Liver (tissue), 9 donors: ENCODE measurements around the gene AAK1. TPM values are rescaled to one million over a fixed set of nuclear protein-coding genes. Genes with fewer than 3 reads are reported as not detected.

Experiments
- DNase-seq: peaks from one replicate; pipeline ENCODE4 v3.0.0-alpha.2; 2017; ENCODE audit warnings: low spot score
- H3K27ac ChIP-seq, 2 donors: one replicate each; pipeline ENCODE4 v1.7.0; 2013; ENCODE audit warnings: inconsistent platforms in 2 of 2, low read length in 2 of 2, control low read depth in 1 of 2, low read depth in 1 of 2, mild to moderate bottlenecking in 1 of 2
- H3K27me3 ChIP-seq, 4 donors: one replicate each; pipeline versions ENCODE4 v1.6.1 to v1.7.0; 2013; ENCODE audit warnings: low read length in 3 of 4, inconsistent platforms in 1 of 4, mild to moderate bottlenecking in 1 of 4, moderate library complexity in 1 of 4; ENCODE audit not compliant: control insufficient read depth in 4 of 4, insufficient read depth in 4 of 4
- H3K36me3 ChIP-seq, 4 donors: one replicate each; pipeline versions ENCODE4 v1.6.1 to v1.7.0; 2013; ENCODE audit warnings: low read length in 3 of 4, mild to moderate bottlenecking in 3 of 4, low read depth in 1 of 4, moderate library complexity in 1 of 4; ENCODE audit not compliant: control insufficient read depth in 4 of 4, insufficient read depth in 3 of 4
- H3K4me1 ChIP-seq, 4 donors: one replicate each; pipeline versions ENCODE4 v1.6.1 to v1.7.0; 2013; ENCODE audit warnings: low read length in 3 of 4, mild to moderate bottlenecking in 3 of 4, moderate library complexity in 1 of 4; ENCODE audit not compliant: control insufficient read depth in 4 of 4, insufficient read depth in 4 of 4
- H3K4me3 ChIP-seq, 3 donors: one replicate each; pipeline versions ENCODE4 v1.6.1 to v1.7.0; 2013; ENCODE audit warnings: low read length in 3 of 3, control low read depth in 1 of 3, low read depth in 1 of 3, mild to moderate bottlenecking in 1 of 3
- H3K9ac ChIP-seq, 2 donors: one replicate each; pipeline ENCODE4 v1.7.0; 2013; ENCODE audit warnings: low read length in 2 of 2, mild to moderate bottlenecking in 2 of 2, moderate library complexity in 2 of 2, control low read depth in 1 of 2, low read depth in 1 of 2
- H3K9me3 ChIP-seq, 4 donors: one replicate each; pipeline versions ENCODE4 v1.6.1 to v1.7.0; 2013; ENCODE audit warnings: low read length in 3 of 4; ENCODE audit not compliant: control insufficient read depth in 4 of 4
- CTCF ChIP-seq: fragments of 150-350 bp; IDR thresholded peaks from 2 replicates; pipeline ENCODE4 v1.5.1; 2017; ENCODE audit warnings: improper control_type of control experiment, low read depth, low read length; ENCODE audit not compliant: missing input control
- EGR1 ChIP-seq, 2 donors: IDR thresholded peaks; 2 replicates each; pipeline ENCODE4 v1.6.1; 2016 to 2018; ENCODE audit warnings: antibody characterized with exemption in 2 of 2, low read depth in 2 of 2
- FOXA1 ChIP-seq: IDR thresholded peaks from 2 replicates; pipeline ENCODE4 v1.6.1; 2016; ENCODE audit warnings: antibody characterized with exemption
- FOXA2 ChIP-seq: IDR thresholded peaks from 2 replicates; pipeline ENCODE4 v1.6.1; 2016; ENCODE audit warnings: antibody characterized with exemption
- GABPA ChIP-seq, 2 donors: IDR thresholded peaks in 1 of 2; conservative IDR thresholded peaks in 1 of 2; 2 replicates each; pipeline ENCODE4 v1.6.1; 2016; ENCODE audit warnings: antibody characterized with exemption in 2 of 2, mild to moderate bottlenecking in 1 of 2, moderate library complexity in 1 of 2
- HNF4G ChIP-seq: IDR thresholded peaks from 2 replicates; pipeline ENCODE4 v1.6.1; 2016; ENCODE audit warnings: antibody characterized with exemption
- JUND ChIP-seq, 2 donors: IDR thresholded peaks; 2 replicates each; pipeline ENCODE4 v1.6.1; 2016; ENCODE audit warnings: antibody characterized with exemption in 2 of 2
- MAX ChIP-seq: IDR thresholded peaks from 2 replicates; pipeline ENCODE4 v1.6.1; 2016; ENCODE audit warnings: antibody characterized with exemption
- NR2F2 ChIP-seq: IDR thresholded peaks from 2 replicates; pipeline ENCODE4 v1.6.1; 2016; ENCODE audit warnings: antibody characterized with exemption
- RAD21 ChIP-seq, 2 donors: IDR thresholded peaks; 2 replicates each; pipeline ENCODE4 v1.6.1; 2016; ENCODE audit warnings: antibody characterized with exemption in 2 of 2, mild to moderate bottlenecking in 2 of 2
- REST ChIP-seq: IDR thresholded peaks from 2 replicates; pipeline ENCODE4 v1.6.1; 2016; ENCODE audit warnings: antibody characterized with exemption, mild to moderate bottlenecking
- RXRA ChIP-seq, 2 donors: IDR thresholded peaks; 2 replicates each; pipeline ENCODE4 v1.6.1; 2017 to 2018; ENCODE audit warnings: antibody characterized with exemption in 2 of 2, mild to moderate bottlenecking in 1 of 2
- SP1 ChIP-seq: IDR thresholded peaks from 2 replicates; pipeline ENCODE4 v1.6.1; 2018; ENCODE audit warnings: antibody characterized with exemption, mild to moderate bottlenecking
- YY1 ChIP-seq: IDR thresholded peaks from 2 replicates; pipeline ENCODE4 v1.6.1; 2016; ENCODE audit warnings: antibody characterized with exemption, mild to moderate bottlenecking
- ZBTB33 ChIP-seq: IDR thresholded peaks from 2 replicates; pipeline ENCODE4 v1.6.1; 2016; ENCODE audit warnings: antibody characterized with exemption
- WGBS: extraction: QIAGEN DNeasy Blood & Tissue Kit; methylation state at CpG from one replicate; pipeline ENCODE4 v1.1.7; 2013; 5-methylcytosine and 5-hydroxymethylcytosine counted together
- polyA plus RNA-seq, 2 donors: library from polyadenylated mRNA; stranded (reverse) in 1 of 2; unstranded in 1 of 2; fragments of 200-250 nt in 1 of 2; fragments of >200 nt in 1 of 2; fragmentation: Nextera tagmentation in 1 of 2; extraction: Ambion mirVana in 1 of 2; gene quantifications; one replicate each; pipeline versions ENCODE4 v1.2.1 to v1.2.3, GENCODE V29; 2013 to 2015
- total RNA-seq, 2 donors: library from RNA; depleted of rRNA; stranded (reverse); fragments of >200 nt; gene quantifications; one replicate each; pipeline ENCODE4 v1.2.3, GENCODE V29; 2014
- donor health status: healthy.
- donor health status: healthy.
- donor health status: healthy.
- donor health status: healthy.
- donor health status: healthy.

Gene AAK1
- total and polyA plus RNA-seq, 4 donors, result 3.9 to 14.3 (median 11.3) TPM

GRCh38 chr2:69452687-69453086 is 190.9 kb downstream of the AAK1 start:
- no peak for DNase-seq
- TF ChIP-seq RAD21 (IDR thresholded peaks at IDR 0.05) (no peak), SP1 (no peak), GABPA (IDR thresholded peaks at IDR 0.05 in 1 of 2, conservative IDR thresholded peaks at IDR 0.05 in 1 of 2) (no peak), ZBTB33 (no peak), RXRA (IDR thresholded peaks at IDR 0.05) (no peak), FOXA2 (no peak), EGR1 (IDR thresholded peaks at IDR 0.05; ENCODE audit: low read depth in 2 of 2) (no peak), NR2F2 (no peak), YY1 (no peak), REST (no peak), FOXA1 (no peak), MAX (no peak), HNF4G (no peak), CTCF (no peak), JUND (IDR thresholded peaks at IDR 0.05) (no peak)
- Histone ChIP-seq H3K36me3 (no peaks in the 10 kb centered on the region), H3K9me3 (no peaks in the 10 kb centered on the region), H3K4me3 (no peak overlapping the region), H3K9ac (no peak overlapping the region), H3K4me1 (no peaks in the 10 kb centered on the region), H3K27ac (no peak overlapping the region), H3K27me3 (no peaks in the 10 kb centered on the region)
- WGBS, result 93% methylated on average over 3 of the region's 3 CpGs

GRCh38 chr2:69450735-69451416 is 192.7 kb downstream of the AAK1 start:
- Histone ChIP-seq H3K27ac (no peak overlapping the region), H3K36me3 (no peaks in the 10 kb centered on the region), H3K4me3 (no peak overlapping the region), H3K4me1 (no peaks in the 10 kb centered on the region), H3K9me3 (no peaks in the 10 kb centered on the region), H3K27me3 (no peaks in the 10 kb centered on the region), H3K9ac (no peak overlapping the region)
- TF ChIP-seq REST (no peak), CTCF (no peak), GABPA (IDR thresholded peaks at IDR 0.05 in 1 of 2, conservative IDR thresholded peaks at IDR 0.05 in 1 of 2) (no peak), EGR1 (IDR thresholded peaks at IDR 0.05; ENCODE audit: low read depth in 2 of 2) (no peak)
- 87% methylated on average over 6 of the region's 6 CpGs for WGBS
- DNase-seq, result no peak
